Smooth muscle cell (in vitro differentiated cells): Measurements from ENCODE around the gene TMEM19. TPM values are rescaled to one million over a fixed set of nuclear protein-coding genes. Genes with fewer than 3 reads are reported as not detected.
"Not testable (repeated sequence)": the region's sequence is repeated elsewhere in the genome, so short reads cannot be mapped to it uniquely, and the experiment has no call there.

Experiments used
- DNase-seq: peaks from one replicate; lab custom pipeline; 2025; ENCODE audit not compliant: unreplicated experiment; lab: John Stamatoyannopoulos, UW
- H2AFZ ChIP-seq: fragments of 200-600 bp; sonication (generic); 2 replicates; pipeline ENCODE4 v1.6.0; 2016; ENCODE audit warnings: antibody characterized with exemption, low read depth, mild to moderate bottlenecking
- H3F3A ChIP-seq: fragments of 200-600 bp; sonication (generic); 2 replicates; pipeline ENCODE4 v1.6.0; 2017; ENCODE audit warnings: antibody characterized with exemption, low read depth
- H3K27ac ChIP-seq: fragments of 200-600 bp; sonication (generic); 2 replicates; pipeline ENCODE4 v1.5.1; 2016; ENCODE audit warnings: low read depth, mild to moderate bottlenecking
- H3K27me3 ChIP-seq: fragments of 200-600 bp; sonication (generic); 2 replicates; pipeline ENCODE4 v1.6.1; 2016; ENCODE audit warnings: low read depth, mild to moderate bottlenecking
- H3K36me3 ChIP-seq: fragments of 200-600 bp; sonication (generic); 2 replicates; pipeline ENCODE4 v1.5.1; 2016; ENCODE audit warnings: low read depth
- H3K4me1 ChIP-seq: fragments of 200-600 bp; sonication (generic); 2 replicates; pipeline ENCODE4 v1.5.1; 2016; ENCODE audit warnings: low read depth
- H3K4me2 ChIP-seq: fragments of 200-600 bp; sonication (generic); 2 replicates; pipeline ENCODE4 v1.6.0; 2016; ENCODE audit warnings: mild to moderate bottlenecking
- H3K4me3 ChIP-seq: fragments of 200-600 bp; sonication (generic); 2 replicates; pipeline ENCODE4 v1.5.1; 2016; ENCODE audit warnings: mild to moderate bottlenecking
- H3K79me2 ChIP-seq: fragments of 200-600 bp; sonication (generic); 2 replicates; pipeline ENCODE4 v1.6.0; 2016; ENCODE audit warnings: low read depth, mild to moderate bottlenecking
- H3K9ac ChIP-seq: fragments of 200-600 bp; sonication (generic); 2 replicates; pipeline ENCODE4 v1.6.0; 2016; ENCODE audit warnings: low read depth
- H3K9me3 ChIP-seq: fragments of 200-600 bp; sonication (generic); replicated peaks from 2 replicates; pipeline ENCODE4 v1.5.1; 2016; ENCODE audit warnings: low read depth
- H4K20me1 ChIP-seq: fragments of 200-600 bp; sonication (generic); 2 replicates; pipeline ENCODE4 v1.6.0; 2016; ENCODE audit warnings: low read depth
- WGBS: methylation state at CpG from one replicate; pipeline ENCODE4 v1.1.7; 2016; ENCODE audit warnings: low lambda C conversion rate; 5-methylcytosine and 5-hydroxymethylcytosine counted together
- polyA plus RNA-seq: library from polyadenylated mRNA; unstranded; fragments of >200 nt; fragmentation: Nextera tagmentation; extraction: Ambion mirVana; gene quantifications from 2 replicates; pipeline ENCODE4 v1.2.1, GENCODE V29; 2016
- total RNA-seq: library from RNA; depleted of rRNA; stranded (reverse); fragments of >200 nt; gene quantifications from 2 replicates; pipeline ENCODE4 v1.2.3, GENCODE V29; 2014
- TF ChIP-seq, protein P1 (sequence below): fragments of 200-600 bp; sonication (generic); IDR thresholded peaks from 2 replicates; pipeline ENCODE4 v1.5.1; 2017; ENCODE audit warnings: borderline replicate concordance, mild to moderate bottlenecking, antibody characterized with exemption; ENCODE audit not compliant: insufficient read depth, poor library complexity, severe bottlenecking

Gene TMEM19
- total and polyA plus RNA-seq, 2 experiments from 2014 or later, result 8.3 to 19.6 TPM

DNA sequence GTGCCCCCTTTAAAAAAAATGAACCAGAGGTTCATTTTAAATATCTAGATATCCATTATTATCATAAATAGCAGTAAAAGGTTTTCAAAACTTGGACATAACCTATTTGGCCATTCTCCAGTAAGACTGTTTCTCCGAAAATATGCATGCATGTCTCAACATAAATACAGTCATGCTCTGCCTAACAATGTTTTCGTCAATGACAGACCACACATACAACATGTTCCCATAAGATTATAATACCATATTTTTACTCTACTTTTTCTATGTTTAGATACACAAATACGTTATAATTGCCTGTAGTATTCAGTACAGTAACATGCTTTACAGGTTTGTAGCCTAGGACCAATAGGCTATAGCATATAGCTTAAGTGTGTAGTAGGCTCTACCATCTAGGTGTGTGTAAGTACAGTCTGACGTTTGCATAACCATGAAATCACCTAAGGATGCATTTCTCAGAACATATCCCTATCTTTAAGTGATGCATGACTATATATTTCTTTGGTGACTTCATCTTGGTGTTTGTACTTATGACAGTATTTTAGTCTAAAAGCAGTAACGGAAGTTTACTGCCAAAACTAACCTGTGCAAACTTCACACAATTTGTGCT, 3.2 kb downstream of the TMEM19 start:
- no peaks in the 10 kb centered on the region for H3K27me3 ChIP-seq
- 95% methylated on average over 5 of the region's 5 CpGs for WGBS
- no peak overlapping the region for H2AFZ ChIP-seq
- DNase-seq, result no peak
- no peaks in the 10 kb centered on the region for H3K36me3 ChIP-seq
- H3K4me3 ChIP-seq, result no peak overlapping the region
- TF ChIP-seq, protein P1, sequence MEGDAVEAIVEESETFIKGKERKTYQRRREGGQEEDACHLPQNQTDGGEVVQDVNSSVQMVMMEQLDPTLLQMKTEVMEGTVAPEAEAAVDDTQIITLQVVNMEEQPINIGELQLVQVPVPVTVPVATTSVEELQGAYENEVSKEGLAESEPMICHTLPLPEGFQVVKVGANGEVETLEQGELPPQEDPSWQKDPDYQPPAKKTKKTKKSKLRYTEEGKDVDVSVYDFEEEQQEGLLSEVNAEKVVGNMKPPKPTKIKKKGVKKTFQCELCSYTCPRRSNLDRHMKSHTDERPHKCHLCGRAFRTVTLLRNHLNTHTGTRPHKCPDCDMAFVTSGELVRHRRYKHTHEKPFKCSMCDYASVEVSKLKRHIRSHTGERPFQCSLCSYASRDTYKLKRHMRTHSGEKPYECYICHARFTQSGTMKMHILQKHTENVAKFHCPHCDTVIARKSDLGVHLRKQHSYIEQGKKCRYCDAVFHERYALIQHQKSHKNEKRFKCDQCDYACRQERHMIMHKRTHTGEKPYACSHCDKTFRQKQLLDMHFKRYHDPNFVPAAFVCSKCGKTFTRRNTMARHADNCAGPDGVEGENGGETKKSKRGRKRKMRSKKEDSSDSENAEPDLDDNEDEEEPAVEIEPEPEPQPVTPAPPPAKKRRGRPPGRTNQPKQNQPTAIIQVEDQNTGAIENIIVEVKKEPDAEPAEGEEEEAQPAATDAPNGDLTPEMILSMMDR, result no peak
- H3K79me2 ChIP-seq, result peaks cover 13% of the 10 kb centered on the region
- no peaks in the 10 kb centered on the region for H4K20me1 ChIP-seq
- H3K27ac ChIP-seq, result no peak overlapping the region
- peaks cover 14% of the 10 kb centered on the region for H3K4me1 ChIP-seq
- no peaks in the 10 kb centered on the region for H3F3A ChIP-seq
- H3K9ac ChIP-seq, result no peak overlapping the region
- H3K4me2 ChIP-seq, result no peak overlapping the region
- H3K9me3 ChIP-seq, result no peaks in the 10 kb centered on the region

- Histone ChIP-seq H3K4me2 (no peak overlapping the region), H3K9me3 (no peaks in the 10 kb centered on the region), H3K4me1 (peaks cover 14% of the 10 kb centered on the region), H3K79me2 (peaks cover 13% of the 10 kb centered on the region), H3K4me3 (no peak overlapping the region), H3K36me3 (no peaks in the 10 kb centered on the region), H3K27me3 (no peaks in the 10 kb centered on the region), H4K20me1 (no peaks in the 10 kb centered on the region), H3K27ac (no peak overlapping the region), H3F3A (no peaks in the 10 kb centered on the region), H3K9ac (no peak overlapping the region), H2AFZ (no peak overlapping the region)
- WGBS, result 93% methylated on average over 4 of the region's 4 CpGs
- TF ChIP-seq, protein P1, result no peak
- DNase-seq, result no peak
Measured at GRCh38 chr12:71691504-71692129, 5.7 kb downstream of the TMEM19 start.

DNA sequence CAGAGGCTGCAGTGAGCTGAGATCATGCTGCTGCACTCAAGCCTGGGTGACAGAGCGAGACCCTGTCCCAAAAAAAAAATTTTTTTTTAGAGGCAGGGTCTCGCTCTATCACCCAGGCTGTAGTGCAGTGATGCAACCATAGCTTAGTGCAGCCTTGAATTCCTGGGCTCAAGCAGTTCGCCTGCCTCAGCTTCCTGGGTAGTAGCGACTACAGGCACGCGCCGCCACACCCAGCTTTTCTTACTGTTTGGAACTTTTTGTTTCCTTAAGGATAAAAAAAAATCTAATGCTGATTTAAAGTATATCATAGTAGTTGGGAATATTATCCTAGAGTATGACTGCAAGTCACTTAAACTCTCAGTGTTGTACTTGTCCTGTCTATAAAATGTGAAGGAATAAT, 7.2 kb downstream of the TMEM19 start:
- Histone ChIP-seq H3K4me2 (no peak overlapping the region), H3F3A (no peaks in the 10 kb centered on the region), H2AFZ (no peak overlapping the region), H4K20me1 (no peaks in the 10 kb centered on the region), H3K79me2 (peaks cover 2% of the 10 kb centered on the region), H3K27ac (no peak overlapping the region), H3K4me3 (no peak overlapping the region), H3K27me3 (no peaks in the 10 kb centered on the region), H3K9ac (no peak overlapping the region), H3K4me1 (no peaks in the 10 kb centered on the region), H3K36me3 (no peaks in the 10 kb centered on the region), H3K9me3 (no peaks in the 10 kb centered on the region)
- TF ChIP-seq, protein P1, result no peak
- 98% methylated on average over 7 of the region's 7 CpGs for WGBS
- no peak for DNase-seq

- H3F3A ChIP-seq, H3K27ac ChIP-seq, H3K4me3 ChIP-seq, H3K79me2 ChIP-seq, DNase-seq, H3K4me2 ChIP-seq, H3K36me3 ChIP-seq, H3K9ac ChIP-seq, H3K27me3 ChIP-seq, H3K9me3 ChIP-seq, H3K4me1 ChIP-seq, H2AFZ ChIP-seq, H4K20me1 ChIP-seq: not testable (repeated sequence)
- 94% methylated on average over 5 of the region's 5 CpGs for WGBS
Measured at GRCh38 chr12:71693651-71694050, 7.8 kb downstream of the TMEM19 start.
